Activated CD4-positive, alpha-beta memory T cell treated with anti-CD3 and anti-CD28 coated beads, Interleukin-2, amount 10 ng/mL, durations not matched to agents 7 days and 5 days (primary cell): Measurements from ENCODE around the gene SLC35B4. TPM values are rescaled to one million over a fixed set of nuclear protein-coding genes. Genes with fewer than 3 reads are reported as not detected.

Experiments used
- CTCF ChIA-PET: fragments of 350-600 bp; sonication (Branson Sonifier 250); formaldehyde crosslinking; loops from one replicate; lab custom pipeline; 2021; ENCODE audit warnings: antibody characterized with exemption, inconsistent platforms; lab: Charles Lee
- POLR2A ChIA-PET: fragments of 350-600 bp; sonication (Branson Sonifier 250); formaldehyde crosslinking; loops from one replicate; lab custom pipeline; 2021; ENCODE audit warnings: antibody characterized with exemption; lab: Charles Lee
- DNase-seq: peaks from one replicate; pipeline ENCODE4 v3.0.0-alpha.2; 2020
- H3K27ac Mint-ChIP-seq: one replicate; pipeline ENCODE4 v1.8.0; 2021; ENCODE audit warnings: mild to moderate bottlenecking, mixed read lengths
- H3K27me3 Mint-ChIP-seq: one replicate; pipeline ENCODE4 v1.8.0; 2021; ENCODE audit warnings: mixed read lengths
- H3K36me3 Mint-ChIP-seq: one replicate; pipeline ENCODE4 v1.8.0; 2021; ENCODE audit warnings: low read depth, mixed read lengths
- H3K4me1 Mint-ChIP-seq: one replicate; pipeline ENCODE4 v1.8.0; 2021; ENCODE audit warnings: mixed read lengths
- H3K4me3 Mint-ChIP-seq: one replicate; pipeline ENCODE4 v1.8.0; 2021; ENCODE audit warnings: mild to moderate bottlenecking, mixed read lengths
- H3K9me3 Mint-ChIP-seq: one replicate; pipeline ENCODE4 v1.8.0; 2021; ENCODE audit warnings: mixed read lengths
- total RNA-seq, 2 experiments: library from RNA; stranded (reverse); gene quantifications; one replicate each; pipeline ENCODE4 v1.2.3, GENCODE V29; 2021

The SLC35B4 gene
- total RNA-seq, 2 experiments from 2014 or later, result 12.6 to 15.2 TPM

- CTCF ChIA-PET, result no interaction called here
- H3K4me1 Mint-ChIP-seq, result no peaks in the 10 kb centered on the region
- DNase-seq, result no peak
- no peak overlapping the region for H3K4me3 Mint-ChIP-seq
- peaks cover 28% of the 10 kb centered on the region for H3K27me3 Mint-ChIP-seq
- no peaks in the 10 kb centered on the region for H3K9me3 Mint-ChIP-seq
- H3K36me3 Mint-ChIP-seq, result no peaks in the 10 kb centered on the region
- H3K27ac Mint-ChIP-seq, result no peak overlapping the region
- POLR2A ChIA-PET, result no interaction called here
Measured at GRCh38 chr7:134279336-134279735, 37.4 kb downstream of the SLC35B4 start.

- no peak for DNase-seq
- H3K27me3 Mint-ChIP-seq, result peaks cover 28% of the 10 kb centered on the region
- no peaks in the 10 kb centered on the region for H3K4me1 Mint-ChIP-seq
- H3K9me3 Mint-ChIP-seq, result no peaks in the 10 kb centered on the region
- H3K27ac Mint-ChIP-seq, result no peak overlapping the region
- no peaks in the 10 kb centered on the region for H3K36me3 Mint-ChIP-seq
- H3K4me3 Mint-ChIP-seq, result no peak overlapping the region
- ChIA-PET POLR2A (no interaction called here), CTCF (no interaction called here)
Measured at GRCh38 chr7:134278502-134279153, 38.1 kb downstream of the SLC35B4 start.

- Mint-ChIP-seq H3K36me3 (no peaks in the 10 kb centered on the region), H3K4me1 (no peaks in the 10 kb centered on the region), H3K27me3 (peaks cover 36% of the 10 kb centered on the region), H3K9me3 (no peaks in the 10 kb centered on the region), H3K27ac (no peak overlapping the region), H3K4me3 (no peak overlapping the region)
- ChIA-PET POLR2A (no interaction called here), CTCF (no interaction called here)
- no peak for DNase-seq
Measured at GRCh38 chr7:134276951-134277350, 39.8 kb downstream of the SLC35B4 start.

GRCh38 chr7:134262322-134262721 is 54.4 kb downstream of the SLC35B4 start:
- ChIA-PET CTCF (no interaction called here), POLR2A (no interaction called here)
- H3K4me3 Mint-ChIP-seq, result no peak overlapping the region
- no peak for DNase-seq
- H3K4me1 Mint-ChIP-seq, result no peaks in the 10 kb centered on the region
- H3K9me3 Mint-ChIP-seq, result peaks cover 3% of the 10 kb centered on the region
- H3K27me3 Mint-ChIP-seq, result peaks cover 5% of the 10 kb centered on the region
- no peaks in the 10 kb centered on the region for H3K36me3 Mint-ChIP-seq
- no peak overlapping the region for H3K27ac Mint-ChIP-seq

GRCh38 chr7:134255814-134256213 is 60.9 kb downstream of the SLC35B4 start:
- no peak for DNase-seq
- no peaks in the 10 kb centered on the region for H3K4me1 Mint-ChIP-seq
- no peaks in the 10 kb centered on the region for H3K27me3 Mint-ChIP-seq
- no peak overlapping the region for H3K4me3 Mint-ChIP-seq
- ChIA-PET CTCF (no interaction called here), POLR2A (no interaction called here)
- no peaks in the 10 kb centered on the region for H3K36me3 Mint-ChIP-seq
- no peak overlapping the region for H3K27ac Mint-ChIP-seq
- H3K9me3 Mint-ChIP-seq, result no peaks in the 10 kb centered on the region

GRCh38 chr7:134254311-134254710 is 62.4 kb downstream of the SLC35B4 start:
- no peak for DNase-seq
- no peaks in the 10 kb centered on the region for H3K27me3 Mint-ChIP-seq
- no peaks in the 10 kb centered on the region for H3K9me3 Mint-ChIP-seq
- CTCF ChIA-PET, result no interaction called here
- H3K4me3 Mint-ChIP-seq, result no peak overlapping the region
- no peaks in the 10 kb centered on the region for H3K4me1 Mint-ChIP-seq
- no peak overlapping the region for H3K27ac Mint-ChIP-seq
- no peaks in the 10 kb centered on the region for H3K36me3 Mint-ChIP-seq
- POLR2A ChIA-PET, result no interaction called here

GRCh38 chr7:134248196-134248595 is 68.5 kb downstream of the SLC35B4 start:
- no peak overlapping the region for H3K4me3 Mint-ChIP-seq
- H3K36me3 Mint-ChIP-seq, result no peaks in the 10 kb centered on the region
- ChIA-PET CTCF (no interaction called here), POLR2A (no interaction called here)
- no peak overlapping the region for H3K27ac Mint-ChIP-seq
- no peaks in the 10 kb centered on the region for H3K4me1 Mint-ChIP-seq
- no peak for DNase-seq
- H3K27me3 Mint-ChIP-seq, result peaks cover 5% of the 10 kb centered on the region
- H3K9me3 Mint-ChIP-seq, result no peaks in the 10 kb centered on the region

GRCh38 chr7:134246761-134247160 is 70.0 kb downstream of the SLC35B4 start:
- no peaks in the 10 kb centered on the region for H3K4me1 Mint-ChIP-seq

GRCh38 chr7:134246347-134246746 is 70.4 kb downstream of the SLC35B4 start:
- H3K9me3 Mint-ChIP-seq, result no peaks in the 10 kb centered on the region
- H3K27ac Mint-ChIP-seq, result no peak overlapping the region
- POLR2A ChIA-PET, result no interaction called here
- H3K4me1 Mint-ChIP-seq, result no peaks in the 10 kb centered on the region
- no peak overlapping the region for H3K4me3 Mint-ChIP-seq
- H3K27me3 Mint-ChIP-seq, result peaks cover 5% of the 10 kb centered on the region
- CTCF ChIA-PET, result no interaction called here
- DNase-seq, result no peak
- H3K36me3 Mint-ChIP-seq, result no peaks in the 10 kb centered on the region

More at GRCh38 chr7:134246761-134247160, 70.0 kb downstream of the SLC35B4 start:
- Mint-ChIP-seq H3K9me3 (no peaks in the 10 kb centered on the region), H3K36me3 (no peaks in the 10 kb centered on the region), H3K4me3 (no peak overlapping the region), H3K27me3 (peaks cover 5% of the 10 kb centered on the region), H3K27ac (no peak overlapping the region)
- CTCF ChIA-PET, result no interaction called here
- no peak for DNase-seq
- POLR2A ChIA-PET, result no interaction called here

GRCh38 chr7:134245253-134245652 is 71.5 kb downstream of the SLC35B4 start:
- Mint-ChIP-seq H3K27me3 (peaks cover 5% of the 10 kb centered on the region), H3K9me3 (no peaks in the 10 kb centered on the region), H3K36me3 (no peaks in the 10 kb centered on the region), H3K4me3 (no peak overlapping the region), H3K4me1 (no peaks in the 10 kb centered on the region), H3K27ac (no peak overlapping the region)
- CTCF ChIA-PET, result no interaction called here
- DNase-seq, result no peak
- POLR2A ChIA-PET, result no interaction called here

Other genes starting within 250 kb of the SLC35B4 start
- gene LRGUK, start 189.6 kb downstream of the SLC35B4 start, total RNA-seq, result under 1 TPM in 1 of 2 experiments, not detected in 1; 0.15 TPM
- gene AKR1B1, start 142.2 kb upstream of the SLC35B4 start, total RNA-seq, result 10 to 100 TPM; 89.5 to 89.9 TPM
- not detected for gene AKR1B10, start 210.6 kb upstream of the SLC35B4 start, total RNA-seq
- not detected for gene AKR1B15, start 232.2 kb upstream of the SLC35B4 start, total RNA-seq